HG02588 (cell line): ENCODE data around the gene RTKN.
"Not testable (repeated sequence)": the region's sequence is repeated elsewhere in the genome, so short reads cannot be mapped to it uniquely, and the experiment has no call there.

Source experiments
- ATAC-seq: cut with Tn5 transposase; IDR thresholded peaks from one replicate; pipeline ENCODE4 v1.9.1; 2021; ENCODE audit warnings: mild to moderate bottlenecking, moderate library complexity; ENCODE audit not compliant: unreplicated experiment

RTKN gene

GRCh38 chr2:74461187-74462053 lies 19.7 kb upstream of the RTKN start:
- no peak for ATAC-seq

- ATAC-seq, result not testable (repeated sequence)
Observed at GRCh38 chr2:74460187-74460586, 18.4 kb upstream of the RTKN start.

DNA sequence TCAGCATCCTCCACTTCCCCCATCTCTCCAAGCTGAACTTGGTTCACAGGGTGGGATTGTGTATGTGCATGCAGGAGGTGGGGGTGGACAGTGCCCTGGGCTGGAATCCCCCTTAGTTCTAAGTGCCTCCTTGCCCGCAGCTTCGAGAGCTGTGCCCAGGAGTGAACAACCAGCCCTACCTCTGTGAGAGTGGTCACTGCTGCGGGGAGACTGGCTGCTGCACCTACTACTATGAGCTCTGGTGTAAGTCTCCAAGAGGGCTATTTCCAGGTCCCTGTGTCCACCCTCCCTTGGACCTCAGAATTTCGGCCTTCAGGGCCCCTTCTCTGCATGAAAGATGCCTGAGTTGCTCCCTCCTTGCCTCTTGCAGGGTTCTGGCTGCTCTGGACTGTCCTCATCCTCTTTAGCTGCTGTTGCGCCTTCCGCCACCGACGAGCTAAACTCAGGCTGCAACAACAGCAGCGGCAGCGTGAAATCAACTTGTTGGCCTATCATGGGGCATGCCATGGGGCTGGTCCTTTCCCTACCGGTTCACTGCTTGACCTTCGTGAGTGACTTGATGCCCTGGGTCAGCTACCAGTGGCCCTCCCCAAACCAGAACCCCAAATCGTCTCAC lies 17.9 kb upstream of the RTKN start:
- not testable (repeated sequence) for ATAC-seq

- ATAC-seq, result no peak
Observed at GRCh38 chr2:74458938-74459363, 17.2 kb upstream of the RTKN start.

DNA sequence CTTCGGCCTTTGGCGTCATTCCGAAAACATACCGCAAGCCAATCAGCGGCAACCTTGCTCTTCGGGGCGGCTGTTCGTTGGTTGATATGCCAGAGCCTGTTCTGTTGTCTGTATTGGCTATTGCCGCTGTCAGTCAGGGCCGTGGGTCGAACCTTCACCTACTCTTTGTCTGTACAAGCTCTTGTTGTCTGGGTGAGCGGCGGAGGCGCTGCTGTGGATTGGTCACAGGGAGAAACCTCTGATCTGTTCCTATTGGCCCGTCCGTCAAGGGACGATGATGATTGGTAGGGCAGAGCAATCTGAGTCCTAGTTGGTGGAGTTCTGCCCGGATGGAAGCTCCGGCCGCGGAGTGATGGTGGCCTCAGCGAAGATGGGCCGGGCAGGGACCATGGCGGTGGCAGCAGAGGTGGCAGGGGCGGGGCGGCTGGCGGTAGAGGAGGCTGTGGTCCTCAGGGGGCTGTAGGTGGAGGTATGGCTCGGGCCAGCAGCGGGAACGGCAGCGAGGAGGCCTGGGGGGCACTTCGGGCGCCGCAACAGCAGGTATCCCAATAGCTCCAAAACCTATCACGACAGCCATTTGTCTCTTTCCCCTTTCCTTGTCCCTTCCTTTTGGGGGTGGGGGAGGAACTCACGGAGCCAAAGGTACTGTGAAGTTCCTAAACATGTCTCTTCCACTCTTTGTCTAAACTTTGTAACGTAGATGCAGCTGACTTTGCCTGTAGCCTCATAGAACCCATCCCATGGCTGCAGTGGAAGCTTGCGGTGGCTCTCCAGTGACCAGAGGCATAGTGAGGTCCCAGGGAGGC lies 16.6 kb upstream of the RTKN start, which contains the start of gene WBP1:
WBP1 (plus strand) TSS at position 307 of the 806 bp plus-strand sequence; CDS start at position 472, 165 bp downstream.
- ATAC-seq, result peak; percentile 80

GRCh38 chr2:74457549-74458131 lies 15.9 kb upstream of the RTKN start:
- peak; percentile 28 for ATAC-seq

DNA sequence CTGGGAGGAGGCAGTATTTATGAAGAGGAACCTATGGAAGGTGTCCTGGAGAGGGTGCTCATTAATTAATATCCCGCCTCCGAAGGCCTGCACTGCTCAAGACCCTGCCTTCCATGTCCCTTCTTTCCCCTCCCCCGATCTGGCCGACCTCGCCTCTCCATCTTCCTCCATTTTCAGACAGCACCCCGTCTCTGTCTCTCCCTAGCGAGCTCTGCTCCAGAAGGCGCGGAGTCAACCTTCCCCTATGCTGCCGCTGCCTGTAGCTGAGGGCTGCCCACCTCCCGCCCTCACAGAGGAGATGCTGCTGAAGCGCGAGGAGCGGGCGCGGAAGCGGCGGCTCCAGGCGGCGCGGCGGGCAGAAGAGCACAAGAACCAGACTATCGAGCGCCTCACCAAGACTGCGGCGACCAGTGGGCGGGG lies 15.4 kb upstream of the RTKN start:
- no peak for ATAC-seq

GRCh38 chr2:74454654-74455511 lies 13.1 kb upstream of the RTKN start, which contains the start of gene INO80B:
TSS of gene INO80B (plus strand) at chr2:74455087. CDS start at chr2:74455117, 30 bp downstream.
- peak; percentile 30 for ATAC-seq

DNA sequence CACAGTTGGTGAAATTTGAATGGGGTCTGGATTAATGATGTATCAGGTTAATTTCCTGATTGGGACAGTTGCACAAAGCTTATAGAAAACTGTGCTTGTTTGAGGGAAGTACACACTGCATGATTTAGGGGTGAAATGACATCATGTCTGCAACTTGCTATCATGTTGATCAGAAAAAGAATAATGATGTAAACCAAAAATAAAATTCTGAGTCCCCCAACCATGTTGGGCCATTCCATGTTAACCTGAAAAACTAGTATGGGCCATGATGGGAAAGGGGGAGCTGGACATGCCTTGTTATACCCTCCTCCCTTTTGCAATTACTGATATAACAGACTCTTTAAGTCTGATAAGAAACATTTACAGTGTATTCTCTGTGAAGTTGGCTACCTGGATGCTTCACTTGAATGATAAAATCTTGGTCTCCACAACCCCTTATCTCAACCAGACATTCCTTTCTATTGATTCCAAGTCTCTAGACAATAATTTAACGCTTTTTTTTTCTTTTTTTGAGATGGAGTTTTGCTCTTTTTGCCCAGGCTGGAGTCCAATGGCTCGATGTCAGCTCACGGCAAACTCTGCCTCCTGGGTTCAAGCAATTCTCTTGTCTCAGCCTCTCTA lies 8.9 kb upstream of the RTKN start:
- no peak for ATAC-seq

DNA sequence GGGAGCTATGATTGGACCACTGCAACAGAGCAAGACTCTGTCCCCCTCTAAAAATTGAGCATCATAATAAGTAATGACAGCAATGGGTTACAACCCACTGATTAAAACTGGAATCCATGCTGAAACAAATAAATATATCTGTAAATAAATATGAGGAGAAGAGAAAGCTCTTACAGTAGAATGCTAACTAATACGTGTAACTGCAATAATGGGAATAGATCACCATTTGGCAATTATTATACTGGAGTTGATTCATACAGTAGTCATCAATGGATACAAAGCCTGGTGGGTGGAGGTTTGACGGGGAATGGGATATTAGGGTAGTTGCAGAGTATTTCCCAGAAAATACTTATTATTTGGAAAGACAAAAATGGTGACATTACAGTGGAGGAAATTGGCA lies 7.0 kb upstream of the RTKN start:
- no peak for ATAC-seq

GRCh38 chr2:74447230-74447999 lies 5.7 kb upstream of the RTKN start:
- no peak for ATAC-seq

- ATAC-seq, result no peak
Observed at GRCh38 chr2:74444498-74445318, 3.0 kb upstream of the RTKN start.

DNA sequence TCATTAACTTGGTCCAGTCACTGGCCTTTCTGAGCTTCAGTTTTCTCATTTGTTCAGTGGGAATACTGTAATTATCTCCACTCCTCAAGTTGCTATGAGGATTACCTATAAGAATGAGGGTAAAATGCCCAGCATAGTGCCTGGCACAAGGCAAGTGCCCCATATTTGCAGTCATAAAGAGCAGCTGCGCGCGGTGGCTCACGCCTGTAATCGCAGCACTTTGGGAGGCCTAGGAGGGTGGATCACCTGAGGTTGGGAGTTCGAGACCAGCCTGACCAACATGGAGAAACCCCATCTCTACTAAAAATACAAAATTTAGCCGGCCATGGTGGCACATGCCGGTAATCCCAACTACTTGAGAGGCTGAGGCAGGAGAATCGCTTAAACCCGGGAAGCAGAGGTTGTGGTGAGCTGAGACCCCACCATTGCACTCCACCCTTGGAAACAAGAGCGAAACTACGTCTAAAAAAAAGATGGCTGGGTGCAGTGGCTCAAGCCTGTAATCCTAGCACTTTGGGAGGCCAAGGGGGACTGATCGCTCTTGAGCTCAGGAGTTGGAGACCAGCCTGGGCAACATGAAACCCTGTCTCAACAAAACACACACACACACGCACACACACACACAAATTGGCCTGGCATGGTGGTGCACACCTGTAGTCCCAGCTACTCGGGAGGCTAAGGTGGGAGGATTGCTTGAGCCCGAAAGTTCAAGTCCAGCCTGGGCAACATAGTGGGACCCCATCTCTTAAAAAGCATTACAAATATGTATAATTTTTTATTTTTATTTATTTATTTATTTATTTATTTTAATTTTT lies 953 bp upstream of the RTKN start:
- not testable (repeated sequence) for ATAC-seq

DNA sequence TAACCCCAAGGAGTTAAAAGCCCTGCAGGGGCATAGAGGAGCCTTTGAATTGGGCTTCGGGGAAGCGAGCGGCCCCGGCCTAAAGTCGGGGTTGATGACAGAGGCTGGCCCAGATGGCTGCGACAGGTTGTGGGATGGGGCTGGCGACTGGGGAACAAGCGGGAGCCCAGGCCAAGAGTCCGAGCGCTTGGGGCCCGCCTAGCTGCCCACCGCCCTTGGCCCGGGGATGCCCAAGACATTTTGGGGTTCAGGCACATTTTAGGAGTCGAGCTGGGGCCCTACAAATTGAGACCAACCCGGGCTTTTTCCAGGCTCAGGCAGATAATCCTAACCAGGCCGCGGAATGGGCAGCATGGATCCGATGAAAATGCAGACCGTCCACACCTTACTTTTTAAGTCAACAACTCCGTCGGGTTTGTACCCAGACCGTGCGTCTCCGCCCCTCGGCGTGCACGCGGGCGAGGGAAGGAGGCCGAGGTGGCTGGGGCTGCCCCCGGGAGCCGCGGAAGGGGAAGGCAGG lies 507 bp downstream of the RTKN start:
- ATAC-seq, result no peak

GRCh38 chr2:74440378-74441169 lies 1.2 kb downstream of the RTKN start:
- ATAC-seq, result peak; percentile 92

- ATAC-seq, result no peak
Observed at GRCh38 chr2:74439803-74440377, 1.8 kb downstream of the RTKN start.
